Erythroblast (primary cell): ENCODE data around the gene EPHA1.

ENCODE experiments used
- GATA1 ChIP-seq: IDR thresholded peaks from 2 replicates; pipeline ENCODE4 v1.6.1; 2011; ENCODE audit warnings: low read depth, mild to moderate bottlenecking, control low read depth, low read length, moderate library complexity
- POLR2A ChIP-seq: IDR thresholded peaks from 2 replicates; pipeline ENCODE4 v1.6.1; 2011; ENCODE audit warnings: mild to moderate bottlenecking, low read length

GRCh38 chr7:143396182-143396581, 12.5 kb downstream of the EPHA1 start:
- no peak for TF ChIP-seq POLR2A
- TF ChIP-seq GATA1, result no peak
